ENCODE results near the gene YAP1.

The YAP1 gene

DNA sequence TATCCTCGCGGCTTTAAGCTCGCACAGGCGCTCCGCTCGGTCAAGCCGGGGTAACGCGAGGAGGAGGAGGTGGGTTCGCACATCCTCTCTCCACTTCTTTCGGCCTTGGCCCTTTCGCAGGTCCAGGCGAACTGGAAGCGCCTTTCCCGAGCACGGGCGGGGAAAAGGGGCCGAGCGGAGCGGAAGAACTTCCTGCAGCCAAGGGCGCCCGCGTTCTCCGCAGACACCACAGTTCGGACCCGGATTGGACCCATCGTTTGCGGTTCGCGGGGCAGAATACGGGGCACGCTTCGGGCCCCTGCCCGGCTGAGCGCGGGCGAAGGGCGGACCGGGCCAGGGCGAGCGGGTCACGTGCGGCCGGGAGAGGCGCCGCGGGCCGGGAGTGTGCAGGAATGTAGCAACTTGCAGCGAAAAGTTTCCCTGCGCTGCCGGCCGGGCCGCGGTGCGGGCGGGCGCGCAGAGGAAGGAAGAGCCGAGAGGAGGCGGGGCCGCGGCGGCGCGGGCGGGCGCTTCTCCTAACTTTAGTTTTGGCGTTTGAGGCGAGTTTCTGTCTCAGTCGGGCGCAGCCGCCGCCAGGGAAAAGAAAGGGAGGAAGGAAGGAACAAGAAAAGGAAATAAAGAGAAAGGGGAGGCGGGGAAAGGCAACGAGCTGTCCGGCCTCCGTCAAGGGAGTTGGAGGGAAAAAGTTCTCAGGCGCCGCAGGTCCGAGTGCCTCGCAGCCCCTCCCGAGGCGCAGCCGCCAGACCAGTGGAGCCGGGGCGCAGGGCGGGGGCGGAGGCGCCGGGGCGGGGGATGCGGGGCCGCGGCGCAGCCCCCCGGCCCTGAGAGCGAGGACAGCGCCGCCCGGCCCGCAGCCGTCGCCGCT is at the start of gene YAP1:
YAP1 (plus strand) TSS at position 552 of the 865 bp plus-strand sequence. CDS start 402 bp downstream, outside the sequence.
- TF ChIP-seq, protein P1, sequence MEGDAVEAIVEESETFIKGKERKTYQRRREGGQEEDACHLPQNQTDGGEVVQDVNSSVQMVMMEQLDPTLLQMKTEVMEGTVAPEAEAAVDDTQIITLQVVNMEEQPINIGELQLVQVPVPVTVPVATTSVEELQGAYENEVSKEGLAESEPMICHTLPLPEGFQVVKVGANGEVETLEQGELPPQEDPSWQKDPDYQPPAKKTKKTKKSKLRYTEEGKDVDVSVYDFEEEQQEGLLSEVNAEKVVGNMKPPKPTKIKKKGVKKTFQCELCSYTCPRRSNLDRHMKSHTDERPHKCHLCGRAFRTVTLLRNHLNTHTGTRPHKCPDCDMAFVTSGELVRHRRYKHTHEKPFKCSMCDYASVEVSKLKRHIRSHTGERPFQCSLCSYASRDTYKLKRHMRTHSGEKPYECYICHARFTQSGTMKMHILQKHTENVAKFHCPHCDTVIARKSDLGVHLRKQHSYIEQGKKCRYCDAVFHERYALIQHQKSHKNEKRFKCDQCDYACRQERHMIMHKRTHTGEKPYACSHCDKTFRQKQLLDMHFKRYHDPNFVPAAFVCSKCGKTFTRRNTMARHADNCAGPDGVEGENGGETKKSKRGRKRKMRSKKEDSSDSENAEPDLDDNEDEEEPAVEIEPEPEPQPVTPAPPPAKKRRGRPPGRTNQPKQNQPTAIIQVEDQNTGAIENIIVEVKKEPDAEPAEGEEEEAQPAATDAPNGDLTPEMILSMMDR (IDR thresholded peaks at IDR 0.05) = no peak
- H3K4me3 ChIP-seq (ENCODE audit: low read depth in 1 of 2, low read length in 1 of 2) = peak within 1 kb of the TSS; percentile 37 to 59
- no peaks in the 10 kb centered on the region for H3K36me3 ChIP-seq
- H3K27me3 ChIP-seq = peaks cover 98% of the 10 kb centered on the region
- H3K9me3 ChIP-seq = no peaks in the 10 kb centered on the region
- peaks cover 8 to 22% of the 10 kb centered on the region in 2 experiments for H3K4me1 ChIP-seq (ENCODE audit: control insufficient read depth in 1 of 2, insufficient read depth in 1 of 2, low read depth in 1 of 2, low read length in 1 of 2)
- no peak within 1 kb of the TSS for H3K27ac ChIP-seq

GRCh38 chr11:102061276-102061675 is 49.0 kb upstream of the YAP1 start:
- TF ChIP-seq, protein P1 (IDR thresholded peaks at IDR 0.05) = no peak
- H3K4me1 ChIP-seq (ENCODE audit: control insufficient read depth in 1 of 2, insufficient read depth in 1 of 2, low read depth in 1 of 2, low read length in 1 of 2) = no peaks in the 10 kb centered on the region
- no peak overlapping the region for H3K4me3 ChIP-seq (ENCODE audit: low read depth in 1 of 2, low read length in 1 of 2)
- H3K27ac ChIP-seq = no peak overlapping the region
- peaks cover 6% of the 10 kb centered on the region for H3K27me3 ChIP-seq
- H3K36me3 ChIP-seq = no peaks in the 10 kb centered on the region
- H3K9me3 ChIP-seq = no peaks in the 10 kb centered on the region

GRCh38 chr11:102062106-102062505 is 48.1 kb upstream of the YAP1 start:
- Histone ChIP-seq H3K9me3 (no peaks in the 10 kb centered on the region), H3K36me3 (no peaks in the 10 kb centered on the region), H3K4me1 (ENCODE audit: control insufficient read depth in 1 of 2, insufficient read depth in 1 of 2, low read depth in 1 of 2, low read length in 1 of 2) (no peaks in the 10 kb centered on the region), H3K27ac (no peak overlapping the region), H3K4me3 (ENCODE audit: low read depth in 1 of 2, low read length in 1 of 2) (no peak overlapping the region), H3K27me3 (peaks cover 6% of the 10 kb centered on the region)
- TF ChIP-seq, protein P1 (IDR thresholded peaks at IDR 0.05) = no peak

- TF ChIP-seq, protein P1 (IDR thresholded peaks at IDR 0.05) = no peak
- Histone ChIP-seq H3K36me3 (no peaks in the 10 kb centered on the region), H3K9me3 (no peaks in the 10 kb centered on the region), H3K27me3 (peaks cover 6% of the 10 kb centered on the region), H3K27ac (no peak overlapping the region), H3K4me3 (ENCODE audit: low read depth in 1 of 2, low read length in 1 of 2) (no peak overlapping the region), H3K4me1 (ENCODE audit: control insufficient read depth in 1 of 2, insufficient read depth in 1 of 2, low read depth in 1 of 2, low read length in 1 of 2) (no peaks in the 10 kb centered on the region)
Measured at GRCh38 chr11:102064316-102064715, 45.9 kb upstream of the YAP1 start.

- TF ChIP-seq, protein P1 (IDR thresholded peaks at IDR 0.05) = no peak
- Histone ChIP-seq H3K27ac (no peak overlapping the region), H3K9me3 (peaks cover 3% of the 10 kb centered on the region), H3K4me1 (ENCODE audit: control insufficient read depth in 1 of 2, insufficient read depth in 1 of 2, low read depth in 1 of 2, low read length in 1 of 2) (no peaks in the 10 kb centered on the region), H3K27me3 (no peaks in the 10 kb centered on the region), H3K4me3 (ENCODE audit: low read depth in 1 of 2, low read length in 1 of 2) (no peak overlapping the region), H3K36me3 (no peaks in the 10 kb centered on the region)
Measured at GRCh38 chr11:102070766-102071165, 39.5 kb upstream of the YAP1 start.
